ENCODE data around the gene RFTN1.
"Not testable (repeated sequence)": the region's sequence is repeated elsewhere in the genome, so short reads cannot be mapped to it uniquely, and the experiment has no call there.

The RFTN1 gene

DNA sequence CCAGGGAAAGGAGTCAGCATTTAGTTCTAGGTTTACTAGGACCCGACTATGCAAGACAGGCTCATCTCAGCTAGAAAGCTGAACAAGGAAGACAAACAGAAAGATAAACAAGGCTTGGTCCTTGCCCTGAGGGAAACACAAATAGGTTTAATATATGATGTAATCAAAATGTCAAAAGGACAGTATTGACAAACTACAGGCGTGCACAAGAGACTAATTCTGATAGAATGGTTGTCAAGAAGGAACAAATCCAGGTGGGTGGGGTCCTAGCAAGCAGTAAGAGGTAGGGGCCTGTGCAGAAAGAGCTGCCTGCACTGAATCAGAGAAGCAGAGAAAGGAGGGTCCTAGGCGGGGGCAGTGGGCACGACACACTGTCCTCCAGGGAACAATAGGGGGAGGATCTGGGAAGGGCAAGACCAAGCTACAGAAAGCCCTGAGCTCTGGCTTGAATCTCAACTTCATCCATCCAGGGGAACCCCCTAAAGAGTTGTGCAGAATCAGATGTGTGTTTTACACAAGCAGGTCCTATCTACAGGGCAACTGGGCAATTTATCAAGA is 23.4 kb downstream of the RFTN1 start:
- H3K4me3 ChIP-seq (ENCODE audit: control insufficient read depth, low read depth, low read length): no peak overlapping the region
- TF ChIP-seq, protein P1, sequence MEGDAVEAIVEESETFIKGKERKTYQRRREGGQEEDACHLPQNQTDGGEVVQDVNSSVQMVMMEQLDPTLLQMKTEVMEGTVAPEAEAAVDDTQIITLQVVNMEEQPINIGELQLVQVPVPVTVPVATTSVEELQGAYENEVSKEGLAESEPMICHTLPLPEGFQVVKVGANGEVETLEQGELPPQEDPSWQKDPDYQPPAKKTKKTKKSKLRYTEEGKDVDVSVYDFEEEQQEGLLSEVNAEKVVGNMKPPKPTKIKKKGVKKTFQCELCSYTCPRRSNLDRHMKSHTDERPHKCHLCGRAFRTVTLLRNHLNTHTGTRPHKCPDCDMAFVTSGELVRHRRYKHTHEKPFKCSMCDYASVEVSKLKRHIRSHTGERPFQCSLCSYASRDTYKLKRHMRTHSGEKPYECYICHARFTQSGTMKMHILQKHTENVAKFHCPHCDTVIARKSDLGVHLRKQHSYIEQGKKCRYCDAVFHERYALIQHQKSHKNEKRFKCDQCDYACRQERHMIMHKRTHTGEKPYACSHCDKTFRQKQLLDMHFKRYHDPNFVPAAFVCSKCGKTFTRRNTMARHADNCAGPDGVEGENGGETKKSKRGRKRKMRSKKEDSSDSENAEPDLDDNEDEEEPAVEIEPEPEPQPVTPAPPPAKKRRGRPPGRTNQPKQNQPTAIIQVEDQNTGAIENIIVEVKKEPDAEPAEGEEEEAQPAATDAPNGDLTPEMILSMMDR (IDR thresholded peaks at IDR 0.05; ENCODE audit: control insufficient read depth, insufficient read depth, low read depth, low read length, missing control alignments): no peak
- no peak for DNase-seq (ENCODE audit: low read depth)

DNA sequence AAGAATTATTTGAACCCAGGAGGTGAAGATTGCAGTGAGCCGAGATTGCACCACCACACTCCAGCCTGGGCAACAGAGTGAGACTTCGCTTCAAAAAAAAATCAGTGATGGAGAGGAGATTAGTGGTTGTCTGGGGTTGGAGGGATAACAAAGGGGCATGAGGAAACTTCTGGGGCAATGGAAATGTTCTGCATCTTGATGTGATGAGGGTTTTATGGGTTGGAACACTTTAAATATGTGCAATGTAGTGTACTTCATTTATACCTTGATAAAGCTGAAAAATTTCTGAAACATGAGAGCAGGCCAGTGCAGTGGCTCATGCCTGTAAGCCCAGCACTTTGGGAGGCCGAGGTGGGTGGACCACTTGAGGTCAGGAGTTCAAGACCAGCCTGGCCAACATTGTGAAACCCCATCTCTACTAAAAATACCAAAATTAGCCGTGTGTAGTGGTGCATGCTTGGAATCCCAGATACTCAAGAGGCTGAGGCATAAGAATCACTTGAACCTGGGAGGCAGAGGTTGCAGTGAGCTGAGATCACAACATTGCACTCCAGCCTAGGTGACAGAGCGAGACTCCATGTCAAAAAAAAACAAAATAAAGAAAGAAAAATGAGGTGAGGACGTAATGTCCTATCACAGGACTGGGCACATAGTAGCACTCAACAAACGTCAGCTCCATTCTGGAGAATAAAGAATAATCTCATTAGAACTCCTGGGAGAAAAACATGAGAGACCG is 24.0 kb downstream of the RFTN1 start:
- H3K4me3 ChIP-seq (ENCODE audit: control insufficient read depth, low read depth, low read length); DNase-seq (ENCODE audit: low read depth): not testable (repeated sequence)

DNA sequence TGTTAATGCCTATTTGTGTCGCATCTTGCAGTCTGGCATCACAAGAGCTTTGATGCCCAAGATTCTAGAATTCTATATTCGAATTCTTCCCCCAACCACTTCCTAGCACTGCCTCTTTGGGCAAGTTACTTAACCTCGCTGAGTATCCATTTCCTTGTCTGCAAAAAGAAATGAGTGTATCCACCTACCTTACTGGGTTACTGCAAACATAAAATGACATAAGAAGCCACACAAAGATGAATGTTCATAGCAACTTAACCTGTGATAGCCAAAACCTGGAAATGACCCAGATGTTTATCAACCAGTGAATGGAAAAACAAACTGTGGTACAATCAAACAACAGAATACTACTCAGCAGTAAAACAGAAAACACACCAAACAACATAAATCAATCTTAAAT is 24.9 kb downstream of the RFTN1 start:
- no peak overlapping the region for H3K4me3 ChIP-seq (ENCODE audit: control insufficient read depth, low read depth, low read length)
- DNase-seq (ENCODE audit: low read depth): no peak
- TF ChIP-seq, protein P1 (IDR thresholded peaks at IDR 0.05; ENCODE audit: control insufficient read depth, insufficient read depth, low read depth, low read length, missing control alignments): no peak

DNA sequence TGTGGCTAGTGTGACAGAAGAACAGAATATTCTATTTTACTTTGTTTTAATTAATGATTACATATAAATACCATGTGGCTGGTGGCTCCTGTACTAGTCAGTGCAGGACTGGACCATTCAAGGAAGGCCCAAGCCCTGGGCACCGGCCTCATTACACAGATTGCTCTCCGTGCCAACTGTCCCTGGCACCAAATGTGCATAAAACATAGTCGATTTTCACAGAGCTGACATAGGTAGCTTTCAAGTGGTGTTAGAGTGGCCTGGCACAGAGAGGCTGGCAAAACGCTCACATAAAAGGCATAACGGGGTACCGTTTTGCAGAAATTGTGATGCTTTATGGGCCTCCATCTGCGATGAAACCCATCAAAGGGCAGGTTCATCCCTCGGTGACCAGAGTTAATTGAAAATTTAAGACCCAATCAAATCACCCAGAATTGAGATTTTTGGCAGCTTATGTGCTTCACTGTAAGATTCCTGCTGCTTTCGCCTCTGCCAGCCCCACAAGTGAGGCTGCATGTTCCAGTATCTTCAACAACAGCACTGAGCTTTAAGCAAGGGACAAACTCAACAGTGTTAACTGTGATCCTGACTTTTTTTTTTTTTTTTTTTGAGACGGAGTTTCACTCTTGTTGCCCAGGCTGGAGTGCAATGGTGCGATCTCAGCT is 25.9 kb downstream of the RFTN1 start:
- no peak for DNase-seq (ENCODE audit: low read depth)
- TF ChIP-seq, protein P1 (IDR thresholded peaks at IDR 0.05; ENCODE audit: control insufficient read depth, insufficient read depth, low read depth, low read length, missing control alignments): no peak

DNA sequence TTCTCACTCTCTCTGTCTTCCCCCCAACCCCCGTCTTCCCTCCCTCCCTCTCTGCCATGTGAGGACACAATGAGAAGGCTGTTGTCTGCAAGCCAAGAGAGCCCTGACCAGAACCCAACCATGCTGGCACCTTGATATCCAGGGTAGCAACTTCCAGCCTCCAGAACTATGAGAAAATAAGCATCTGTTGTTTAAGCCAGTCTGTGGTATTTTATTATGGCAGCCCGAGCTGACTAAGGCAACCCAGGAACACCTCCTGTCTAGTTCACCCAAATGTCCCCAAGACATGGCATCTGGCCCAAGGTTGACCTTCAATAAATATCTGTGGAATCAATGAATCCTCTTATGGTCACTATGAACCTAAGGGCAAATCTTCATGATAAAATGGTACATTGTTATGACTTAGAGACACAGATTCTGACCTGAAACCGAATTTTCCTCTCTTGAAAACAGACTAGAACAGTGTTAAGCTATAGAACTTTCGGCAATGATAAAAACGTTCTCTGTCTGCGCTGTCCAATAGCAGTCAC is 26.5 kb downstream of the RFTN1 start:
- DNase-seq (ENCODE audit: low read depth): no peak
- TF ChIP-seq, protein P1 (IDR thresholded peaks at IDR 0.05; ENCODE audit: control insufficient read depth, insufficient read depth, low read depth, low read length, missing control alignments): no peak
- no peak overlapping the region for H3K4me3 ChIP-seq (ENCODE audit: control insufficient read depth, low read depth, low read length)

More for the DNA sequence above, 25.9 kb downstream of the RFTN1 start:
- no peak overlapping the region for H3K4me3 ChIP-seq (ENCODE audit: control insufficient read depth, low read depth, low read length)

DNA sequence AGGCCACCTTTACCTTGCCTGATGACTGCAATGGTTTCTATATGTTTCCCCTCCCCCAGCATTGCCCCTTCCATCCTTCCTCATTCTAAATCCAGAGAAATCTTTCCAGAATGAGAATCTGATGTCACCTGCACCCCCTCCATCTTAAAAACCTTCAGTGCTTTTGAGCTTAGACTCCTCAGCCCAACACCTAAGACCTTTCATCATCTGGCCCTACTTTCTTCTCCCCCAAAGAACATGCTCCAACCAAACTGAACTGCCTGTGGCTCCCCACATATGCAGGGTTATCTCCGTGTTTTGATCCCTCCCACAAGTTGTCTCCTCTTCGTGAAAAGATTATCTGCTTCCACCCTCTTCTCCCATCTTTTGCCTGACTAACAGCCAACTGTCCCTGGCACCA is 27.3 kb downstream of the RFTN1 start:
- H3K4me3 ChIP-seq (ENCODE audit: control insufficient read depth, low read depth, low read length): no peak overlapping the region
- no peak for DNase-seq (ENCODE audit: low read depth)
- TF ChIP-seq, protein P1 (IDR thresholded peaks at IDR 0.05; ENCODE audit: control insufficient read depth, insufficient read depth, low read depth, low read length, missing control alignments): no peak

All from AG09309 (cell line).